Adrenal gland (tissue), 12 donors: Measurements from ENCODE around the gene RPS15A. TPM values are rescaled to one million over a fixed set of nuclear protein-coding genes. Genes with fewer than 3 reads are reported as not detected.
"Not testable (repeated sequence)": the region's sequence is repeated elsewhere in the genome, so short reads cannot be mapped to it uniquely, and the experiment has no call there.

Source experiments
- DNase-seq, 7 donors: peaks; one replicate each; pipeline ENCODE4 v3.0.0-alpha.2; 2019 to 2020
- H3K27ac ChIP-seq, 5 donors: fragments of 200-600 bp; sonication (generic) in 4 of 5; 1 replicate in 3 of 5; 2 replicates in 2 of 5; pipeline versions ENCODE4 v1.5.1 to v1.8.0; 2016 to 2020; ENCODE audit warnings: mild to moderate bottlenecking in 1 of 5
- H3K27me3 ChIP-seq: fragments of 200-600 bp; 2 replicates; pipeline ENCODE4 v1.8.0; 2021
- H3K36me3 ChIP-seq, 2 donors: fragments of 200-600 bp; replicated peaks in 1 of 2; 1 replicate in 1 of 2; 2 replicates in 1 of 2; pipeline versions ENCODE4 v1.5.1 to v1.8.0; 2018 to 2022
- H3K4me1 ChIP-seq, 2 donors: fragments of 200-600 bp; replicated peaks in 1 of 2; 1 replicate in 1 of 2; 2 replicates in 1 of 2; pipeline versions ENCODE4 v1.5.1 to v1.8.0; 2018 to 2021
- H3K4me3 ChIP-seq, 4 donors: fragments of 200-600 bp; sonication (generic) in 3 of 4; one replicate each; pipeline ENCODE4 v1.5.1; 2016 to 2018
- H3K9me3 ChIP-seq, 3 donors: fragments of 200-600 bp; sonication (generic) in 1 of 3; replicated peaks in 1 of 3; 1 replicate in 2 of 3; 2 replicates in 1 of 3; pipeline versions ENCODE4 v1.5.1 to v1.8.0; 2016 to 2021
- WGBS, 4 donors: extraction: QIAGEN DNeasy Blood & Tissue Kit in 2 of 4; methylation state at CpG; one replicate each; pipeline versions ENCODE4 v1.1.5 to v1.1.7; 2013 to 2017; 5-methylcytosine and 5-hydroxymethylcytosine counted together
- intact Hi-C, 2 donors: fragments of 100-400 bp; cut with DNase I; formaldehyde crosslinking; loops; one replicate each; pipeline versions ENCODE4 v1.14.1 to v1.15.0; 2022 to 2023
- polyA plus RNA-seq, 3 donors: library from polyadenylated mRNA; stranded (reverse); fragments of 200-250 nt in 2 of 3; fragments of 350-450 nt in 1 of 3; fragmentation: Illumina TruSeq in 1 of 3; extraction: RNeasy Lipid Tissue Mini Kit (QIAGEN cat#74804) in 1 of 3; gene quantifications; one replicate each; pipeline ENCODE4 v1.2.3, GENCODE V29; 2013 to 2014
- total RNA-seq, 9 donors: library from RNA; depleted of rRNA in 4 of 9; stranded (reverse); fragments of >200 nt in 4 of 9; fragments of 120-200 nt in 1 of 9; fragmentation: NEBNext Ultra II Directional in 1 of 9; extraction: Animal tissue kit (Norgen Biotek cat#: 25700) in 1 of 9; gene quantifications; one replicate each; pipeline versions ENCODE4 v1.1.0 to v1.2.4, GENCODE V29; 2013 to 2023
- donor health status: healthy with polysubstance abuse.
- donor health status: Bipolar disorder and iron deficiency.
- donor health status: DM: yes; HTN: yes; CAD: no.
- donor health status: DM: no; HTN: no; CAD: no.
- donor health status: DM: no; HTN: no; CAD: no.
- donor health status: DM: yes; HTN: yes; CAD: no.

Gene RPS15A
- total and polyA plus RNA-seq, 12 donors: 839 to 2,498 (median 1,354) TPM

DNA sequence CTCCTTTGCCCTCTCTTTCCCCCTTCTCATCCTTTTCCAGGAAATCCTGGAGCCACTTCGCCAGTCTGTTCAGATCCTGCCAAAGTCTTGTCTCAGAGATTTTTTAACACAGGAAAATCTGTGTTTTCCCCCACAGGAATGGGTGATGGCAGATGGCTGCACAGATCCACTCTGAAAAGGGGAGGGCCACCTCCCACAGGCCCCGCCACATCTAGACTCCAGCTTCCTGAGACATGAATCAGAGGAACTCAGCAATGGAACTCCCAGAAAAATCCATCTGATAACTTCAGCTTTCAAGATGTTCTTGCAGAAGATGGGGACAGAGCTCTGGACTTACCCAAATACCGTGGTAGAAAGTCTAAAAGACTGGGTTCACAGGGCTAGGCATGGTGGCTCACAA, 50.1 kb downstream of the RPS15A start:
- intact Hi-C loops, H3K36me3 ChIP-seq, H3K27ac ChIP-seq, H3K4me1 ChIP-seq, H3K9me3 ChIP-seq, H3K27me3 ChIP-seq, DNase-seq, H3K4me3 ChIP-seq: not testable (repeated sequence)
- WGBS, 4 donors: 70 to 80% methylated on average over 1 of the region's 3 CpGs; no CpG with 5 or more reads in 2 of the 4 donors

DNA sequence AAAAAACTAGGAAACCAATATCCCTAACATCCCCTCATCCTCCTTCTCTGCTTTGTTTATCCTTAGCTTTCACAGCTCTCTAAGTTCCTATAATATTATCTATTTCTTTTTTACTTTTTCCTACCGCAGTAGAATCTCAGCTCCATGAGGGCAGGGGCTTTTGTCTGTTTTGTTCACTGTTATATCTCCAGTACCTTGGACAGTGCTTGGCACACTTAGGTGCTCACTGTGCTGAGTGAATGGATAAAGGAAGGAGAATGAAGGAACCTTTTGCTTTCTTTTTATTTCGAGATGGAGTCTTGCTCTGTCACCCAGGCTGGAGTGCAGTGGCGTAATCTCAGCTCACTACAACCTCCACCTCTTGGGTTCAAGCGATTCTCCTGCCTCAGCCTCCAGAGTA, 51.4 kb downstream of the RPS15A start:
- H3K4me1 ChIP-seq, intact Hi-C loops, H3K36me3 ChIP-seq, DNase-seq, H3K27ac ChIP-seq, H3K9me3 ChIP-seq, H3K27me3 ChIP-seq, H3K4me3 ChIP-seq: not testable (repeated sequence)
- 73 to 81% (median 79%) methylated on average over 3 to 4 of the region's 4 CpGs for WGBS, 4 donors

DNA sequence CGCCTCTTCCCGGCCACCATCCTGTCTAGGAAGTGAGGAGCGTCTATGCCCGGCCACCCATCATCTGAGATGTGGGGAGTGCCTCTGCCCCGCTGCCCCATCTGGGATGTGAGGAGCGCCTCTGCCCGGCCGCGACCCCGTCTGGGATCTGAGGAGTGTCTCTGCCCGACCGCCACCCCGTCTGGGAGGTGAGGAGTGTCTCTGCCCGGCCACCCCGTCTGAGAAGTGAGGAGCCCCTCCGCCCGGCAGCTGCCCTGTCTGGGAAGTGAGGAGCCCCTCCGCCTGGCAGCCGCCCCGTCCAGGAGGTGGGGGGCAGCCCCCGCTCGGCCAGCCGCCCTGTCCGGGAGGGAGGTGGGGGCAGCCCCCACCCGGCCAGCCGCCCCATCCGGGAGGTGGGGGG, 55.9 kb downstream of the RPS15A start:
- WGBS, 4 donors: 80 to 93% (median 93%) methylated on average over 5 to 27 of the region's 27 CpGs; no CpG with 5 or more reads in 1 of the 4 donors
- not testable (repeated sequence) for H3K36me3 ChIP-seq, H3K27me3 ChIP-seq

More for the DNA sequence above, 55.9 kb downstream of the RPS15A start:
- H3K9me3 ChIP-seq, intact Hi-C loops, H3K4me3 ChIP-seq, H3K27ac ChIP-seq, H3K4me1 ChIP-seq, DNase-seq: not testable (repeated sequence)

Other genes with a start within 250 kb of the RPS15A start
- gene NOMO2, start 228.2 kb downstream of the RPS15A start, total RNA-seq: 100 to 1,000 TPM in 7 of 9 donors, 10 to 100 TPM in 2; 40.7 to 204 (median 106) TPM
- 100 to 1,000 TPM in 1 of 3 donors, 10 to 100 TPM in 2; 62.2 to 145 (median 76.6) TPM for gene NOMO2, start 228.2 kb downstream of the RPS15A start, polyA plus RNA-seq
- gene ARL6IP1, start 11.2 kb upstream of the RPS15A start, total RNA-seq: 100 to 1,000 TPM; 115 to 439 (median 346) TPM
- gene ARL6IP1, start 11.2 kb upstream of the RPS15A start, polyA plus RNA-seq: 100 to 1,000 TPM in 1 of 3 donors, 10 to 100 TPM in 2; 55.3 to 161 (median 88.1) TPM
- gene SMG1, start 136.1 kb upstream of the RPS15A start, total RNA-seq: 10 to 100 TPM; 23.7 to 90.9 (median 45.7) TPM
- gene SMG1, start 136.1 kb upstream of the RPS15A start, polyA plus RNA-seq: 10 to 100 TPM in 2 of 3 donors, 1 to 10 TPM in 1; 6.3 to 17.5 (median 14.6) TPM
- 1 to 10 TPM in 1 of 9 donors, under 1 TPM in 7, not detected in 1; 0.10 to 1.4 (median 0.27) TPM for gene TMC7, start 193.6 kb upstream of the RPS15A start, total RNA-seq
- gene TMC7, start 193.6 kb upstream of the RPS15A start, polyA plus RNA-seq: under 1 TPM; 0.13 to 0.48 (median 0.40) TPM